Urothelium cell line (cell line): ENCODE results near the gene SHANK2.
A peak's percentile ranks its signal among the peaks of the same experiment; 100 is the strongest.
"Not testable (repeated sequence)": the region's sequence is repeated elsewhere in the genome, so short reads cannot be mapped to it uniquely, and the experiment has no call there.

Experiments
- DNase-seq: peaks from one replicate; pipeline ENCODE4 v3.0.0; 2011; ENCODE audit warnings: low spot score, mixed read lengths
- FAIRE-seq: peaks from 2 replicates; lab custom pipeline; 2011; peaks lifted over from hg19 to GRCh38; lab: Jason Lieb, UNC

The SHANK2 gene

GRCh38 chr11:71245601-71246391 is 6.6 kb downstream of the SHANK2 start:
- FAIRE-seq (no peak), DNase-seq (no peak)

- FAIRE-seq (no peak), DNase-seq (no peak)
Observed at GRCh38 chr11:71244116-71244810, 8.1 kb downstream of the SHANK2 start.

- FAIRE-seq = no peak
- DNase-seq = no peak
Observed at GRCh38 chr11:71242391-71242790, 10.0 kb downstream of the SHANK2 start.

- no peak for FAIRE-seq
- no peak for DNase-seq
Observed at GRCh38 chr11:71241721-71242259, 10.6 kb downstream of the SHANK2 start.

GRCh38 chr11:71240865-71241691 is 11.3 kb downstream of the SHANK2 start:
- peak; percentile 49 for DNase-seq
- FAIRE-seq = no peak

- no peak for FAIRE-seq
- no peak for DNase-seq
Observed at GRCh38 chr11:71240061-71240690, 12.2 kb downstream of the SHANK2 start.

GRCh38 chr11:71239581-71239980 is 12.8 kb downstream of the SHANK2 start:
- FAIRE-seq = no peak
- no peak for DNase-seq

GRCh38 chr11:71238941-71239340 is 13.4 kb downstream of the SHANK2 start:
- FAIRE-seq (no peak), DNase-seq (no peak)

- DNase-seq (no peak), FAIRE-seq (no peak)
Observed at GRCh38 chr11:71238285-71238875, 14.0 kb downstream of the SHANK2 start.

GRCh38 chr11:71237853-71238252 is 14.5 kb downstream of the SHANK2 start:
- DNase-seq (no peak), FAIRE-seq (no peak)

- no peak for DNase-seq
- FAIRE-seq = no peak
Observed at GRCh38 chr11:71236836-71237475, 15.4 kb downstream of the SHANK2 start.

GRCh38 chr11:71235719-71236118 is 16.7 kb downstream of the SHANK2 start:
- DNase-seq (no peak), FAIRE-seq (no peak)

GRCh38 chr11:71233896-71234852 is 18.2 kb downstream of the SHANK2 start:
- DNase-seq, FAIRE-seq: not testable (repeated sequence)

GRCh38 chr11:71232364-71232763 is 20.0 kb downstream of the SHANK2 start:
- FAIRE-seq (no peak), DNase-seq (no peak)

- no peak for FAIRE-seq
- DNase-seq = no peak
Observed at GRCh38 chr11:71228961-71229360, 23.4 kb downstream of the SHANK2 start.

GRCh38 chr11:71227058-71227659 is 25.2 kb downstream of the SHANK2 start:
- DNase-seq (no peak), FAIRE-seq (no peak)

- no peak for DNase-seq
- FAIRE-seq = no peak
Observed at GRCh38 chr11:71223671-71224660, 28.4 kb downstream of the SHANK2 start.
